Measurements from ENCODE around the gene UIMC1.

DNA sequence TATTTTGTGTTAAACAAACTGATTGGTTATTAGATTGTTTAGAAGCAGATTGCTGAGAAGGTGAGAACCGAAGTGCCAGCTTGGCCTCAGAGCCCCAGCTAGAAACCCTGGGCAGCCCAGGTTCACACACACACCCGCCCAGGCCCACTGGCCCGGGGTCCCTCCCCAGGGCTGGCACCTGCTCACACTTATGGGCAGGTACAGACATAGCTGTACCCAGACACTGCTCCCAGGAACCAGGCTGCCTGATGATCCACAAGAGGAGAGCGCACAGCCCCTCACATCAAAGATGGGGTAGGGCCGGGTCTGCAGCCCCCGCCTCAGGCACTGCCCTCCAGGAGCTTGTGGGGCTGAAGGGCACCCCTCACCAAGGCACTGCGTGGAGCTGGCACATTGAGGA, 140.6 kb downstream of the UIMC1 start:
- TF ChIP-seq, protein P1, sequence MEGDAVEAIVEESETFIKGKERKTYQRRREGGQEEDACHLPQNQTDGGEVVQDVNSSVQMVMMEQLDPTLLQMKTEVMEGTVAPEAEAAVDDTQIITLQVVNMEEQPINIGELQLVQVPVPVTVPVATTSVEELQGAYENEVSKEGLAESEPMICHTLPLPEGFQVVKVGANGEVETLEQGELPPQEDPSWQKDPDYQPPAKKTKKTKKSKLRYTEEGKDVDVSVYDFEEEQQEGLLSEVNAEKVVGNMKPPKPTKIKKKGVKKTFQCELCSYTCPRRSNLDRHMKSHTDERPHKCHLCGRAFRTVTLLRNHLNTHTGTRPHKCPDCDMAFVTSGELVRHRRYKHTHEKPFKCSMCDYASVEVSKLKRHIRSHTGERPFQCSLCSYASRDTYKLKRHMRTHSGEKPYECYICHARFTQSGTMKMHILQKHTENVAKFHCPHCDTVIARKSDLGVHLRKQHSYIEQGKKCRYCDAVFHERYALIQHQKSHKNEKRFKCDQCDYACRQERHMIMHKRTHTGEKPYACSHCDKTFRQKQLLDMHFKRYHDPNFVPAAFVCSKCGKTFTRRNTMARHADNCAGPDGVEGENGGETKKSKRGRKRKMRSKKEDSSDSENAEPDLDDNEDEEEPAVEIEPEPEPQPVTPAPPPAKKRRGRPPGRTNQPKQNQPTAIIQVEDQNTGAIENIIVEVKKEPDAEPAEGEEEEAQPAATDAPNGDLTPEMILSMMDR (conservative IDR thresholded peaks at IDR 0.05) = no peak
- no peak for TF ChIP-seq ZFX (IDR thresholded peaks at IDR 0.05)
